ENCODE results near the gene COX6B2. TPM values are rescaled to one million over a fixed set of nuclear protein-coding genes. Genes with fewer than 3 reads are reported as not detected.

The COX6B2 gene
- total RNA-seq, 1 donor from 2014 or later: not detected

DNA sequence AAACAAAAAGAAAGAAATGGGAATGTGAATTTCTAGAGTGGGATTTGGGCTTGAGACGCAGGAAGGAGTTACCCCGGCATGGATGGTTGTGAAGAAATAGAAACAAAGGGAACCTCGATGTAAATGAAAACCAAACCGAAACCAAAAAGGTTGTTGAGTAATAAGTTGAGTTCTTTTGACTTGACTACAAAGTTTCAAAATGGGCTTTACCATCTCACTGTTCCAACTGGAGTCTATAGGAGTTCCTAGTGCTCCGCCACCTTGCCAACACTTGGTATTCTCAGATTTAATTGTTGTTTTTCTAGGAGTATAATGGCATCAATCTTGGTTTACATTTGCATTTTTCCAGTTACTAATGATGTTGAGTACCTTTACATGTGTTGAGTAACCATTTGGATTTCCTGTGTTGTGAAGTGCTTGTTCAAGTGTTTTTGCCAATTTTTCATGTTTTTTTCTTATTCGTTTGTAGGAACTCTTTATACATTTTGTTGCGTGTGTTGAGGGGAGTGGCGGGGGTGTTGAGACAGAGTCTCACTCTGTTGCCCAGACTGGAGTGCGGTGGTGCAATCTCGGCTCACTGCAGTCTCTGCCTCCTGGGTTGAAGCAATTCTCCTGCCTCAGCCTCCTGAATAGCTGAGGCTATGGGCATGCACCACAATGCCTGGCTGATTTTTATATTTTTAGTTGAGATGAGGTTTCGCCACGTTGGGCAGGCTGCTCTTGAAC lies 43.8 kb upstream of the COX6B2 start:
- TF ChIP-seq EZH2phosphoT487 (IDR thresholded peaks at IDR 0.05) (no peak), CTCF (IDR thresholded peaks at IDR 0.05) (no peak), EZH2 (IDR thresholded peaks at IDR 0.05) (no peak)
- Mint-ChIP-seq H3K4me1 (peaks cover 27% of the 10 kb centered on the region), H3K9me3 (no peaks in the 10 kb centered on the region), H3K27ac (peak overlapping the region; percentile 81), H3K4me3 (peak overlapping the region; percentile 57), H3K36me3 (peaks cover 14% of the 10 kb centered on the region), H3K27me3 (ENCODE audit: insufficient read depth, low read depth) (peaks cover 11% of the 10 kb centered on the region)
- peaks cover 55% of the 10 kb centered on the region for H3F3A ChIP-seq (ENCODE audit: low read depth)
- no peak overlapping the region for H3K4me3 ChIP-seq
- H3K79me2 ChIP-seq (ENCODE audit: low read depth): peaks cover 13% of the 10 kb centered on the region
- no peak overlapping the region for H2AFZ ChIP-seq (replicated peaks)
- no peak for DNase-seq (ENCODE audit: low spot score)
- peaks cover 9% of the 10 kb centered on the region for H3K36me3 ChIP-seq
- no peaks in the 10 kb centered on the region for H3K27me3 ChIP-seq
- peaks cover 41% of the 10 kb centered on the region for H4K20me1 ChIP-seq (ENCODE audit: low read depth)
- no peaks in the 10 kb centered on the region for H3K9me3 ChIP-seq (ENCODE audit: low read depth)
- no peak overlapping the region for H3K9ac ChIP-seq
- H3K4me2 ChIP-seq: no peak overlapping the region
- no peaks in the 10 kb centered on the region for H3K4me1 ChIP-seq
- no peak overlapping the region for H3K27ac ChIP-seq

DNA sequence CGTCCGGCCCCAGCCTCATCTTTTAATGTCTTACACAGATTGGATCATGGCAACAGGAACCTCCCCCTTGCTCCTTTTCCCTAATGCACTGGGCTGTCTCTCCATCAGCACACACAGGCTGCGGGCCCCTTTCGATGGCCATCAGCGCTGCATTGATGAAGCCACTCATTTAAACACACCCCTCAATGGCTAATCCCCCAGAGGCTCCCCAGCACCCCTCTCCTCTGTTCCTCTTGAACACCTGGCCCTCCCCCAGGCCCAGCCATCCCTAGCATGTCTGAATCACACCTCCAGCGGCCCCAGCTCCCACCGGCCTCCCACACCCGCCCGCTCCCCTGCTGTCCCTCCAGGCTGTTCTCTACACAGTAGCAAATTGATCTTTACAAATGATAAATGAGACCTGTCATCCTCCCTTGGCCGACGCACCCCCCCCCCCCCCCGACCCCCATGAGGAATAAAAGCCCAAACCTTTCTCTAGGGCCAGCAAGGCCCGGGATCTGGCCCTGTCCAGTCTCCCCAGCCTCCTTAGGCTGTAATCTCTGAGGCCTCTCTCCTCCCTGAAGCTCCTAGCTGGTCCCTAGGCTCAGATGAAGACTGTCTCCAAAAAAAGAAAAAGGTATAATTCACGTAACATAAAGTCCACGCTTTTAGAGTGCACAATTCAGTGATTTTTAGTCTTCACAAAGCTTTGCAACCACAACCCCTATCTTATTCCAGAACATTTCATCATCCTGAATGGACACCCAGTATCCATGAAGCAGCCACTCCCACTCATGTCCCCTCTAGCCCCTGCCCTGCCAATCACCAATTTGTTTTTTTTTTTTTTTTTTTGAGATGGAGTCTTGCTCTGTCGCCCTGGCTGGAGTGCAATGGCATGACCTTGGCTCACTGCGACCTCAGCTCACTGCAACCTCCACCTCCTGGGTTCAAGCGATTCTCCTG lies 38.6 kb upstream of the COX6B2 start:
- Mint-ChIP-seq H3K27ac (no peak overlapping the region), H3K4me3 (no peak overlapping the region), H3K4me1 (peaks cover 29% of the 10 kb centered on the region), H3K9me3 (no peaks in the 10 kb centered on the region), H3K36me3 (peaks cover 10% of the 10 kb centered on the region), H3K27me3 (ENCODE audit: insufficient read depth, low read depth) (peaks cover 3% of the 10 kb centered on the region)
- H3K4me1 ChIP-seq: peaks cover 14% of the 10 kb centered on the region
- H4K20me1 ChIP-seq (ENCODE audit: low read depth): peaks cover 52% of the 10 kb centered on the region
- no peak overlapping the region for H3K27ac ChIP-seq
- peak overlapping the region; percentile 45 for H3K4me2 ChIP-seq
- no peaks in the 10 kb centered on the region for H3K36me3 ChIP-seq
- TF ChIP-seq CTCF (IDR thresholded peaks at IDR 0.05) (no peak), EZH2phosphoT487 (IDR thresholded peaks at IDR 0.05) (no peak), EZH2 (IDR thresholded peaks at IDR 0.05) (no peak)
- H3K4me3 ChIP-seq: no peak overlapping the region
- H3K9ac ChIP-seq: no peak overlapping the region
- H3K79me2 ChIP-seq (ENCODE audit: low read depth): peaks cover 9% of the 10 kb centered on the region
- DNase-seq (ENCODE audit: low spot score): peak; percentile 48
- H2AFZ ChIP-seq (replicated peaks): no peak overlapping the region
- peaks cover 47% of the 10 kb centered on the region for H3F3A ChIP-seq (ENCODE audit: low read depth)
- no peaks in the 10 kb centered on the region for H3K27me3 ChIP-seq
- no peaks in the 10 kb centered on the region for H3K9me3 ChIP-seq (ENCODE audit: low read depth)

DNA sequence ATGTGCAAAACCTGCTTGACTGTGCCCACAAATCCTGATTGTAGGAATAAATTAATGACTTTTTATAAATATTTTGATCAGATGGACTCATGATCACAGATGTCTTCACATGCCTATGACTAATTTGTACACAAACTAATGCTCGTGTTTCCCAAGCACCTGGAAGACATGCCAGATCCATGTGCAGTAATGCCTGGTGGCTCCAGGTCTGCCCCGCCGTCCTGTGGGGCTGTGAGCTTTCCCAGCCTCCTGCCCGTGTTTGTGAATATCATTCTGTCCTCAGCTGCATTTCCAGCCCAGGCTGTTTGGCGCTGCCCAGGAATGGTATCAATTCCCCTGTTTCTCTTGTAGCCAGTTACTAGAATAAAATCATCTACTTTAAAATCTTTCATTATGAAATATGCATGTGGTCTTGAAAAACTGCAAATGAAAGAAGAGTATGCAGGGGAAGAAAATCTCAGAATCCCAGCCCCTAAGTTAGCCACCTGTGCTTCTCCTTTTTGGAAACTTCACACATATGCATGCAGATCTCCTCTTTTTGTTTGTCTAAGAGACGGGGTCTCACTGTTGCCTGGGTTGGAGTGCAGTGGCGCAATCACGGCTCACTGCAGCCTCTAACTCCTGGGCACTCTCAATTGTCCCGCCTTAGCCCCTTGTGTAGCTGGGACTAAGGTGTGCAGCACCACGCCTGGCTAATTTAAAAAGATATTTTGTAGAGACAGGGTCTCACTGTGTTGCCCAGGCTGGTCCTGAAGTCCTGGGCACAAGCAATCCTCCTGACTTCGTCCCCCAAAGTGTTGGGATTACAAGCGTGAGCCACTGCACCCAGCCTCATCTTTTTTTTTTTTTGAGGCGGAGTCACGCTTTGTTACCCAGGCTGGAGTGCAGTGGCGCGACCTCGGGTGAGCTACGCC lies 37.4 kb upstream of the COX6B2 start:
- Mint-ChIP-seq H3K4me3 (no peak overlapping the region), H3K4me1 (peaks cover 37% of the 10 kb centered on the region), H3K27me3 (ENCODE audit: insufficient read depth, low read depth) (peaks cover 2% of the 10 kb centered on the region), H3K9me3 (no peaks in the 10 kb centered on the region), H3K36me3 (peaks cover 10% of the 10 kb centered on the region), H3K27ac (no peak overlapping the region)
- Histone ChIP-seq H3K27ac (no peak overlapping the region), H3F3A (ENCODE audit: low read depth) (peaks cover 57% of the 10 kb centered on the region), H3K4me1 (peaks cover 24% of the 10 kb centered on the region), H3K9ac (no peak overlapping the region), H3K9me3 (ENCODE audit: low read depth) (no peaks in the 10 kb centered on the region), H4K20me1 (ENCODE audit: low read depth) (peaks cover 63% of the 10 kb centered on the region), H3K4me3 (no peak overlapping the region), H3K4me2 (peak overlapping the region; percentile 45), H3K36me3 (no peaks in the 10 kb centered on the region), H3K27me3 (no peaks in the 10 kb centered on the region), H3K79me2 (ENCODE audit: low read depth) (peaks cover 21% of the 10 kb centered on the region), H2AFZ (replicated peaks) (no peak overlapping the region)
- TF ChIP-seq EZH2phosphoT487 (IDR thresholded peaks at IDR 0.05): no peak
- no peak for TF ChIP-seq CTCF (IDR thresholded peaks at IDR 0.05)
- TF ChIP-seq EZH2 (IDR thresholded peaks at IDR 0.05): no peak
- DNase-seq (ENCODE audit: low spot score): no peak
